ENCODE results near the gene POLA2.
"Not testable (repeated sequence)": the region's sequence is repeated elsewhere in the genome, so short reads cannot be mapped to it uniquely, and the experiment has no call there.

POLA2 gene, protein sequence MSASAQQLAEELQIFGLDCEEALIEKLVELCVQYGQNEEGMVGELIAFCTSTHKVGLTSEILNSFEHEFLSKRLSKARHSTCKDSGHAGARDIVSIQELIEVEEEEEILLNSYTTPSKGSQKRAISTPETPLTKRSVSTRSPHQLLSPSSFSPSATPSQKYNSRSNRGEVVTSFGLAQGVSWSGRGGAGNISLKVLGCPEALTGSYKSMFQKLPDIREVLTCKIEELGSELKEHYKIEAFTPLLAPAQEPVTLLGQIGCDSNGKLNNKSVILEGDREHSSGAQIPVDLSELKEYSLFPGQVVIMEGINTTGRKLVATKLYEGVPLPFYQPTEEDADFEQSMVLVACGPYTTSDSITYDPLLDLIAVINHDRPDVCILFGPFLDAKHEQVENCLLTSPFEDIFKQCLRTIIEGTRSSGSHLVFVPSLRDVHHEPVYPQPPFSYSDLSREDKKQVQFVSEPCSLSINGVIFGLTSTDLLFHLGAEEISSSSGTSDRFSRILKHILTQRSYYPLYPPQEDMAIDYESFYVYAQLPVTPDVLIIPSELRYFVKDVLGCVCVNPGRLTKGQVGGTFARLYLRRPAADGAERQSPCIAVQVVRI

DNA sequence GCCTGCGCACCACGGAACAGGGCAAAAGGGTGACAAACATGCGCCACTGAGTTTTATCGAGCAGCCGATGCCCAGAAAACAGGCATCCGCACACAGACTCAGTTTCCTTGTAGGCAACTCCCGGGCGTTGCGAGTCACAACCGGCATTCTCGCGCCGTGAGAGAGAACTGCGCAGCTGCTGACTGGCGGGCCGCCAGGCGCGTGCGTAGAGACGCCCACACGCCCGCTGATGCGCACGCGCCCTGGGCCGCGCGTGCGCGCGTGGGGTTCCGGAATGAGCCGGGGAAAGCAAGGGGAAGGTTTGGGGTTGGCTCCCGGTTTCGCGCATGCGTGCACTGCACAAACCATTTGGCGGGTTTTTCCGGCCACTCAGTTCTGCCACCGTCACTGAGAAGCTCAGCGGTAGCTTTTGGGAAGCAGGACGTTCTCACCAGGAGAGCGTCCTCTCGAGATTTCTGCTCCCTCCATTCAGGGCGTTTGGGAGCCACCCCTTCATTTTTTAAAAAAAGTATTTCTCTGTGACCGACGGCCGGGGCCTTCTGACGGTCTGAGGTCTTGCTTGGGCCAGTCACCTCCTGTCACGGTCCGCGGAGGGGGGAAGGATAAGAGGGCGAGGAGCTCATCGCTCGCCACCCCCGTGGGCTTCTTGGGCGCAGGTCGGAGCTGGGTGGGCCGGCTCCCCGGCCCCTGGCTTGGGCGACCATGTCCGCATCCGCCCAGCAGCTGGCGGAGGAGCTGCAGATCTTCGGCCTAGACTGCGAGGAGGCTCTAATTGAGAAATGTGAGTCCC lies at the start of gene POLA2:
POLA2 (plus strand) TSS at position 372 of the 790 bp plus-strand sequence; CDS start at position 703, 331 bp downstream.
- peak; percentile 96 for DNase-seq

DNA sequence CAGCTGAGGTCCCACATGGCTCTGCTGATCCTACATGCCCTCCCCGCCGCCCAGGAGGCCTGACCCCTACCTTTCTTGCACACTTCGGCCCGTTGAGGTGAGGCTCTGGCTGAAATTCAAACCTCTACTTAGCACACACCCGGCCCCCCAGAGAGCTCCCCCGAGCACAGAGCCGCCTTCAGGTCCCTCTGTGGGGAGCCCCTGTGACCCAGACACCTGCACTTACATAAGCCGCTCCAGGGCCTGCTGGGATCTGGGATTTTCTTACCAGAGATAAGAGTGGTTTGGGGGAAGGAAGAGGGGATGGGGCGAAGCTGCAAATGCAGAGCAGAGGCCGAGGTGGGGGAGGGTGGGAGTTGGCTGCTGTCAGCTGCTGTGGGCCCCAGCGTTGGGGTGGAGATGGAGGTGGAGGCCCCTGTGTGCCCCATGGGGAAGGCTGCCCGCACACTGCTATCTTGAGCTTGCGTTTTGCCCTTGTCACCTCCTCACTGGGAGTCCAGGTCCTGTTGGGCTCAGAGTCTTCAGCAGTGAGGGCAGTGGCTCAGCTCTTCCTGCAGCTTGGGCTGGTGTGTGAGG lies 49.4 kb upstream of the POLA2 start:
- DNase-seq = no peak

GRCh38 chr11:65213322-65214211 lies 48.2 kb upstream of the POLA2 start:
- DNase-seq = no peak

- DNase-seq = no peak
Measured at GRCh38 chr11:65214212-65214845, 47.4 kb upstream of the POLA2 start.

- DNase-seq = no peak
Measured at GRCh38 chr11:65215441-65216076, 46.2 kb upstream of the POLA2 start.

DNA sequence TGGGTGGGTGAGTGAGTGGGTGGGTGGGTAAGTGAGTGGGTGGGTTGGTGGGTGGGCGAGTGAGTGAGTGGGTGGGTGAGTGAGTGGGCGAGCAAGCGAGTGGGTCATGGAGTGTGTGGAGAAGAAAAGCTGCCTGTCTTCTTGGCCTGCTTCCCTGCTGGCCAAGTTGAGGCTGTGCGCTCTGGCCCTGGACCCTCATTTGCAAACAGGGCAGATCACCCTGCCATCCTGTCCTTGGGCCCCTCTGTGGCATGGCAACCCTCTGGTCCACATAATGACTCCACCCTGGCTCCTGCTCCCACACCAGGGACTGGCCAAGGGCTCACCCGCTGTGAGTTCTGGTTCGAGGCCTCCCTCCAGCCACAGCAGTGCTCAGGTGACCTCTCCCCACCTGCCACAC lies 44.9 kb upstream of the POLA2 start:
- DNase-seq = no peak

DNA sequence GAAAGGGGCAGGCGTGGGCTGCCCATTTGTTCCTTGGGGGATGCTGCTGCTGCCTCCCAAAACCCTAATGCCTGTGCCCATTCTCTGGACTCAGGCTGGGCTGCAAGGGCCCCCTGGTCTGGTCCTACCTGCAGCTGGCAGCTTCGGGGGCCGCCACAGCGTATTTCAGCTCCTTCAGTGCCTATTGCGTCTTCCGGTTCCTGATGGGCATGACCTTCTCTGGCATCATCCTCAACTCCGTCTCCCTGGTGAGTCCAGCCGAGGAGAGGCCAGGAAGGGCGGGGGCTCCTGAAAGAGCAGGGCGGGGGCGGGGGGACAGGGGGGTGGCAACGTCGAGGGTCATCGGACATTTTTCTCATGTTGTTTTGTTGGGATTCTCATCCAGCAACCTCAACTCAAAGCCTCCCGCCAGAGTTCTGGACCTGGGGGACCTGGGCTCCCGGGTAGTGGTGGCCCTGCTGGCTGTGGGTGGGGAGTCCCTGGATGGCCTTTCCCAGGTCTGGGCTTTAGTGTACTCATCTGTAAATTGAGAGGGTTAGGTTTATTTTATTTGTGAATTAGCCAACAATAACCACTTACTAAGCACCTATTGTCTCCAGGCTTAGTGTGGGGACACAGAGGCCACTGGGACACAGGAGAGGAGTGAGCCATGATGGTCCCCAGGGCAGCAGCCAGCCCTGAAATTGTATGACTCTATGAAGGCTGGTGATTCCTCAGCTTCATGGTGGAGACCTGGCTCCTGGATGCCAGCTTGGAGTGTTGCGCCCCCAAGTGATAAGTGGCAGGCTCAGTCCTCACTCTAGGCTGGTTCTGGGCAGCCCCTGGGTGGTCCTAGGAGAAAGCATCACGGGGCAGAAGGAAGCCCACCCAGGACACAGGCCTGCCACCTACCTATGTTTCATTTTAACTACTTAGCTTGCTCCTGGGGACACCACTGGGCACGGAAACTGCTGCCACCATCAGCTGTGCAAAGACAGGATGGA lies 44.0 kb upstream of the POLA2 start:
- DNase-seq = no peak

- DNase-seq = no peak
Measured at GRCh38 chr11:65218446-65218845, 43.3 kb upstream of the POLA2 start.

DNA sequence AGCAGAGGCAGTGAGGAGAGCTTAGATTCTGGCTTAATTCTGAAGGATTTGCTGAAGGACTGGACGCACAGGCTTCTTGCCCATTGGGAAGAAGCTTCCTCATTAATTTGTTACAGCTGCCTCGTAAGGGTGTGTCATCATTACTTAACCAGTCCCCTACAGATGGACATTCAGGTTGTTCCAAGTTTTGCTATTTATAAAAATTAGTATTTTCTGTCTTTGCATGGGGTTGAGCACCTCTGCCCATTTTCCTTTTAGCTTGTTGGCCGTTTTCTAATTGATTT lies 41.9 kb upstream of the POLA2 start:
- no peak for DNase-seq

GRCh38 chr11:65221026-65221425 lies 40.7 kb upstream of the POLA2 start:
- no peak for DNase-seq

DNA sequence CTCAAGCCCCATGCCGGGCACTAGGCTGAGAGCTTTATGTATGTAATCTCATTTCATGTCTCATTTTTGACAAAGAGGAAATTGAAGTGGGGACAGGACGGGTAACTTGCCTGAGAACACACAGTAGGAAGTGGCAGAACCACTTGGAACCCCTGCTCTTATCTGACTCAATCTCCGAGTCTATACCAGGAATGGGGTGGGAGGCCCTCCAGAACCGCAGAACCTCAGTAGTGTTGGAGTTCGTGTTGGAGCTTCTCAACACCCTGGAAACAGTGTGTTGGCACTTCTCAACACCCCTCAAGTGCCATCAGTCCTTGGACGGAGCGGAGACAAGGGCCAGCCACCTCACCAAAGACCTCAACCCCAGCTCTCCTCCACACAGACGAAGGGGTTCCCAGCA lies 38.8 kb upstream of the POLA2 start:
- no peak for DNase-seq

DNA sequence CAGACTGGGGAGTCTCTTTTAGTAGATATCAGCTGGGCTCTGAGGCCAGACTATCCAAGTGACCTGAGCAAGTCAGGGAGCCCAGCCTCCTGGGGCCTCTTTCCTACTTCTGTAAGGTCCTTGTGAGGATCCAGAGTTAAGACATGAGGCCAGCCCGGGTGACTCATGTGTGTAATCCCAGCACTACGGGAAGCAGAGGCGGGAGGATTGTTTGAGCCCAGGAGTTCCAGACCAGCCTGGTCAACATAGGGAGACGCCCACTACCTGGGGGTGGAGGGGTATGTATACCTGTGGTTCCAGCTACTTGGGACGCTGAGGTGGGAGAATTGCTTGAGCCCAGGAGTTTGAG lies 36.9 kb upstream of the POLA2 start:
- no peak for DNase-seq

- DNase-seq = no peak
Measured at GRCh38 chr11:65225279-65226102, 36.3 kb upstream of the POLA2 start.

DNA sequence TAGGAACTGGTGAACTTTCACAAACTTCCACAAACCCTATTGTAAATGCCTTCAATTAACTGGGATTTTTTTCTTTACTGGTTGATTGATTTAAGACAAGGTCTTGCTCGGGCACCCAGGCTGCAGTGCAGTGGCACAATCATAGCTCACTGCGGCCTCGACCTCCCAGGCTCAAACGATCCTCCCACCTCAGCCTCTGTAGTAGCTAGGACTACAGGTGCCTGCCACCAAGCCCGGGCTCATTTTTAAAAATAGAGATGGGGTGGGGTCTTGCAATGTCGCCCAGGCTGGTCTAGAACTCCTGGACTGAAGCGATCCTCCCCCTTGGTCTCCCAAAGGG lies 35.7 kb upstream of the POLA2 start:
- DNase-seq = no peak

- DNase-seq = no peak
Measured at GRCh38 chr11:65227879-65228278, 33.9 kb upstream of the POLA2 start.

GRCh38 chr11:65236194-65237059 lies 25.3 kb upstream of the POLA2 start:
- no peak for DNase-seq

DNA sequence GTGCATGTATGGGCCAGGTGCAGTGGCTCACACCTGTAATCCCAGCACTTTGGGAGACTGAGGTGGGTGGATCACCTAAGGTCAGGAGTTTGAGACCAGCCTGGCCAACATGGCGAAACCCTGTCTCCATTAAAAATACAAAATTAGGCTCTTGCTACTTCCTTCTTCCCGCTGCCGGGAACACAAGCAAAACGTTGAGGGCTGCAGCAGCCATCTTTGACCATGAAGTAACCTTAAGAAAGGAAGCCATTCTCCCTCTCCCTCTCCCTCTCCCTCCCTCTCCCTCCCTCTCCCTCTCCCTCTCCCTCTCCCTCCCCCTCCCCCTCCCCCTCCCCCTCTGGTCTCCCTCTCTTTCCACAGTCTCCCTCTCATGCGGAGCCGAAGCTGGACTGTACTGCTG lies 23.5 kb upstream of the POLA2 start:
- not testable (repeated sequence) for DNase-seq

GRCh38 chr11:65241134-65241533 lies 20.6 kb upstream of the POLA2 start:
- no peak for DNase-seq

GRCh38 chr11:65241692-65242091 lies 20.1 kb upstream of the POLA2 start:
- DNase-seq = no peak
